Activated CD4-positive, CD25-positive, alpha-beta regulatory T cell (primary cell): ENCODE measurements around the gene DAPK1.

ENCODE experiments used
- DNase-seq, 4 experiments: peaks; one replicate each; lab custom pipeline; 2025; lab: John Stamatoyannopoulos, UW

The DAPK1 gene

GRCh38 chr9:87643778-87644570 is 146.3 kb downstream of the DAPK1 start:
- DNase-seq: no peak

GRCh38 chr9:87644659-87645058 is 147.0 kb downstream of the DAPK1 start:
- no peak for DNase-seq

- DNase-seq: no peak
These were observed 148.9 kb downstream of the DAPK1 start for GRCh38 chr9:87646546-87646945.

- no peak for DNase-seq
These were observed 149.4 kb downstream of the DAPK1 start for GRCh38 chr9:87647114-87647513.

- DNase-seq: no peak
These were observed 150.9 kb downstream of the DAPK1 start for GRCh38 chr9:87648606-87649005.

- no peak for DNase-seq
These were observed 153.1 kb downstream of the DAPK1 start for GRCh38 chr9:87650611-87651295.

- DNase-seq: no peak
These were observed 153.8 kb downstream of the DAPK1 start for GRCh38 chr9:87651431-87651830.

GRCh38 chr9:87653941-87654340 is 156.3 kb downstream of the DAPK1 start:
- DNase-seq: no peak

GRCh38 chr9:87655731-87656130 is 158.1 kb downstream of the DAPK1 start:
- no peak for DNase-seq

- DNase-seq: no peak
These were observed 158.8 kb downstream of the DAPK1 start for GRCh38 chr9:87656485-87656884.

- DNase-seq: no peak
These were observed 159.5 kb downstream of the DAPK1 start for GRCh38 chr9:87657190-87657589.

GRCh38 chr9:87657893-87658292 is 160.2 kb downstream of the DAPK1 start:
- no peak for DNase-seq

GRCh38 chr9:87658511-87658910 is 160.8 kb downstream of the DAPK1 start:
- DNase-seq: no peak

- no peak for DNase-seq
These were observed 162.1 kb downstream of the DAPK1 start for GRCh38 chr9:87659534-87660419.

- DNase-seq: no peak
These were observed 163.6 kb downstream of the DAPK1 start for GRCh38 chr9:87661241-87661640.

- peak in 2 of 4 experiments; percentile 6 to 20 for DNase-seq
These were observed 165.3 kb downstream of the DAPK1 start for GRCh38 chr9:87662808-87663528.

GRCh38 chr9:87663556-87663955 is 165.9 kb downstream of the DAPK1 start:
- no peak for DNase-seq

- DNase-seq: no peak
These were observed 166.7 kb downstream of the DAPK1 start for GRCh38 chr9:87664153-87665060.

- DNase-seq: no peak
These were observed 167.8 kb downstream of the DAPK1 start for GRCh38 chr9:87665505-87665904.

- no peak for DNase-seq
These were observed 169.6 kb downstream of the DAPK1 start for GRCh38 chr9:87667164-87667738.
